Measurements from ENCODE around the gene EIF6.

The EIF6 gene

GRCh38 chr20:35277531-35278395 lies 6.8 kb downstream of the EIF6 start, which contains the start of gene MMP24OS:
MMP24OS (minus strand) TSS chr20:35278122; CDS start chr20:35277929, 193 bp downstream.
- peak within 1 kb of the TSS; percentile 89 for H3K4me3 ChIP-seq (ENCODE audit: low read depth, low read length)
- peak; percentile 96 for DNase-seq (ENCODE audit: low read depth)
- TF ChIP-seq CTCF (IDR thresholded peaks at IDR 0.05; ENCODE audit: insufficient read depth, low read depth, low read length, missing control alignments) = peak; percentile 21

DNA sequence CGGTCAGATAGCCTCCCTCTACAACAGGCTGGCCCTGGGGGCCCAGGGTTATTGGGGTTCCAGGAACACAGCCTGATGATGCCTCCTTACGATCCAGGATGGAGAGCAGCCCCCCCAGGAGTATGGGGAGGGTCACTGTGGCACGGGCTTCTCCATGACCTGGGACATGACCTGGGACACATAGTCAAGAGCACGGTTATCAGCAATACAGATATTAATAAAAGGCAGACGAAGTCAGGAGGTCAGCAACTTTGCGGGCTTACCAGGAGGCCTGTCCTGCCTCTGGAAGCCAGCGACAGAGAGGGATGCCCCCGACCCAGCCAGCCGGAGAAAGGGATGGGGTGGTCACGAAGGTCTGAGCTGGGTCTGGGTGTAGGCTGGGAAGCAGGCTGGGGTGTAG lies 7.4 kb downstream of the EIF6 start:
- DNase-seq (ENCODE audit: low read depth) = no peak
- H3K4me3 ChIP-seq (ENCODE audit: low read depth, low read length) = peak overlapping the region; percentile 89

DNA sequence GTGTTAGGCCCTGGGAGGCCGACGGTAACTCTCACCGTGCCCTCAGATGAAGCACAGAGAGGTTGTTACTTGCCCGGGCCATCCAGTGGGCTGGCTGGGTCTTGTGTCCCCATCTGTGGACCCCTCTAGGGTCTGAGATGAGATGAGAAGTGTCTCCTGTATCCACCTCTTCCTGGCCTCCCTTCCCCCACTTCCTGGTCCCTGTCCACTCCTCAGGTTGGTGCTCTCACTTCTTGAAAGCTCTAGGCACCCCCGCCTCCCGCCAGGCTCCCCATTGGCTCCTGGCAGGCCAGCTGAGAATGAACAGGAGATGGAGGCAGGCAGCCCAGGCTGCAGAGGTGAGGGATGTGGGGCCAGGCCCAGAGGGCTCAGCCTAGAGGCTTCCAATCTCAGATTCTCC lies 8.2 kb downstream of the EIF6 start:
- H3K4me3 ChIP-seq (ENCODE audit: low read depth, low read length) = peak overlapping the region; percentile 89
- no peak for TF ChIP-seq CTCF (IDR thresholded peaks at IDR 0.05; ENCODE audit: insufficient read depth, low read depth, low read length, missing control alignments)
- DNase-seq (ENCODE audit: low read depth) = no peak

More for the DNA sequence above, 7.4 kb downstream of the EIF6 start:
- TF ChIP-seq CTCF (IDR thresholded peaks at IDR 0.05; ENCODE audit: insufficient read depth, low read depth, low read length, missing control alignments) = no peak

DNA sequence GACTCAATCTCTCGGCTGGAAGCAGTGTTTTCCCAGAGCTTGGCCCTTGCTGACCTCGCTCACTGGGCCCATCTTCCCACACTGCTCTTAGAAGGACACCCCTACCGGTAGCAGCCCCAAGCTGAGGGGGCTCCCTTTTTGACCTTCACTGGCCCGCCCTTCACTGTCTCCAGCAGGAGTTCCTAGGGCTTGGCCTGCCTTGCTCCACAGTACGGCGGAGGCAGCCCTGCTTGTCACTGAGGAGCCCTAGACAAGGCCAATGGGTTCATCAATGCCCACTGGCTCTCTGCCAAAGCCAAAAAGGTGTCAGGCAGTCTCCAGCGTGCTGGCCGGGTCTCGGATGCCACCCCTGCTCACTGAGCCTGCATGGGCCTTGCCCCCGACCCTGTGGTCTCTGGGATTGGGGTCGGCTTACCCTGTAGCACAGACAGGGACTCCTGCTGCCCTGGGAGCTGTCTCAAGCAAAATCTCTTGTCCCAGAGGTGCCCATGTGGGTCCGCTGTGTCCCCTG lies 8.8 kb downstream of the EIF6 start:
- TF ChIP-seq CTCF (IDR thresholded peaks at IDR 0.05; ENCODE audit: insufficient read depth, low read depth, low read length, missing control alignments) = no peak
- DNase-seq (ENCODE audit: low read depth) = no peak
- H3K4me3 ChIP-seq (ENCODE audit: low read depth, low read length) = no peak overlapping the region

GRCh38 chr20:35274172-35275092 lies 10.1 kb downstream of the EIF6 start:
- no peak for DNase-seq (ENCODE audit: low read depth)
- no peak for TF ChIP-seq CTCF (IDR thresholded peaks at IDR 0.05; ENCODE audit: insufficient read depth, low read depth, low read length, missing control alignments)
- no peak overlapping the region for H3K4me3 ChIP-seq (ENCODE audit: low read depth, low read length)

DNA sequence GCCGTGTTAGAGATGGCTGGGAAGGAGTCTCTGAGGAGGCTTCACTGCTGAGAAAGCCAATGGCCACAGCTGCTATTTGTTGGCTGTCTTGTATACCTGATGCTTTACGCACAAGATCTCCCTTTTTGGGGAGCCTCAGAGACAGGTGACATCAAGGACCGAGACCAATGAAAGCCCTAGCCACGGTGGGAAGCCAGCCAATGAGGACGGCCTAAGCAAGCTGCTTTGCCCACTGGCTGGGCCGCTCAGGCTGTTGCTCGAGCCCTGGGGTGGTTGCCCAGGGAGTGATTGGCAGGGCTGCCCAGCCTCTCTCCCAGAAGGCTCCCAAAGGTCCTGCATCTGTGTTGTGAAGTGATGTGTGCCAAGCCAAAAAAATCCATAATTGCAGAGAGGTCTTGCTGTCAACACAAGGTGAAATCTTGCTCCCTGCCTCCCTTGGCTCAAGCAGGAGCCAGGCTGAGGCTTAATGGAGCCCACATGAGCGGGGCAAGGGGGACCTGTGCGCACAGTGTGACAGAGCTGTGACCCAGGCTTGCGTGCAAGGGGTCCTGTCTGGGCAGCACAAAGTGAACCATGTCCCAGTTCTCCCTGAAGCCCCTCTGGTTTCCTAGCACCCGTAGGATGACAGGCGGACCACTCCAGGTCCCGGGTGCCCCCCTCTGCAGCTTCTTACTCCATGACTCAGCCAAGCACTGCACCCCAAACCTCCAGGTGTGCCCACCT lies 11.0 kb downstream of the EIF6 start:
- no peak for DNase-seq (ENCODE audit: low read depth)
- TF ChIP-seq CTCF (IDR thresholded peaks at IDR 0.05; ENCODE audit: insufficient read depth, low read depth, low read length, missing control alignments) = no peak
- no peak overlapping the region for H3K4me3 ChIP-seq (ENCODE audit: low read depth, low read length)
